Adrenal gland (tissue), 12 donors: ENCODE results near the gene ADCY4. TPM values are rescaled to one million over a fixed set of nuclear protein-coding genes. Genes with fewer than 3 reads are reported as not detected.

Source experiments
- DNase-seq, 7 donors: peaks; one replicate each; pipeline ENCODE4 v3.0.0-alpha.2; 2019 to 2020
- H3K27ac ChIP-seq, 5 donors: fragments of 200-600 bp; sonication (generic) in 4 of 5; 1 replicate in 3 of 5; 2 replicates in 2 of 5; pipeline versions ENCODE4 v1.5.1 to v1.8.0; 2016 to 2020; ENCODE audit warnings: mild to moderate bottlenecking in 1 of 5
- H3K27me3 ChIP-seq: fragments of 200-600 bp; 2 replicates; pipeline ENCODE4 v1.8.0; 2021
- H3K36me3 ChIP-seq, 2 donors: fragments of 200-600 bp; replicated peaks in 1 of 2; 1 replicate in 1 of 2; 2 replicates in 1 of 2; pipeline versions ENCODE4 v1.5.1 to v1.8.0; 2018 to 2022
- H3K4me1 ChIP-seq, 2 donors: fragments of 200-600 bp; replicated peaks in 1 of 2; 1 replicate in 1 of 2; 2 replicates in 1 of 2; pipeline versions ENCODE4 v1.5.1 to v1.8.0; 2018 to 2021
- H3K4me3 ChIP-seq, 4 donors: fragments of 200-600 bp; sonication (generic) in 3 of 4; one replicate each; pipeline ENCODE4 v1.5.1; 2016 to 2018
- H3K9me3 ChIP-seq, 3 donors: fragments of 200-600 bp; sonication (generic) in 1 of 3; replicated peaks in 1 of 3; 1 replicate in 2 of 3; 2 replicates in 1 of 3; pipeline versions ENCODE4 v1.5.1 to v1.8.0; 2016 to 2021
- POLR2A ChIP-seq, 2 donors: fragments of 450-650 bp; IDR thresholded peaks; one replicate each; pipeline ENCODE4 v1.6.1; 2017; ENCODE audit warnings: antibody characterized with exemption in 2 of 2, mild to moderate bottlenecking in 2 of 2, moderate library complexity in 1 of 2
- WGBS, 4 donors: extraction: QIAGEN DNeasy Blood & Tissue Kit in 2 of 4; methylation state at CpG; one replicate each; pipeline versions ENCODE4 v1.1.5 to v1.1.7; 2013 to 2017; 5-methylcytosine and 5-hydroxymethylcytosine counted together
- intact Hi-C, 2 donors: fragments of 100-400 bp; cut with DNase I; formaldehyde crosslinking; loops; one replicate each; pipeline versions ENCODE4 v1.14.1 to v1.15.0; 2022 to 2023
- polyA plus RNA-seq, 3 donors: library from polyadenylated mRNA; stranded (reverse); fragments of 200-250 nt in 2 of 3; fragments of 350-450 nt in 1 of 3; fragmentation: Illumina TruSeq in 1 of 3; extraction: RNeasy Lipid Tissue Mini Kit (QIAGEN cat#74804) in 1 of 3; gene quantifications; one replicate each; pipeline ENCODE4 v1.2.3, GENCODE V29; 2013 to 2014
- total RNA-seq, 9 donors: library from RNA; depleted of rRNA in 4 of 9; stranded (reverse); fragments of >200 nt in 4 of 9; fragments of 120-200 nt in 1 of 9; fragmentation: NEBNext Ultra II Directional in 1 of 9; extraction: Animal tissue kit (Norgen Biotek cat#: 25700) in 1 of 9; gene quantifications; one replicate each; pipeline versions ENCODE4 v1.1.0 to v1.2.4, GENCODE V29; 2013 to 2023
- TF ChIP-seq, protein P1 (sequence below), 6 experiments: fragments of 450-650 bp in 4 of 6; fragments of 200-600 bp in 2 of 6; sonication (generic) in 1 of 6; IDR thresholded peaks; 1 replicate in 5 of 6; 2 replicates in 1 of 6; pipeline versions ENCODE4 v1.5.1 to v1.8.0; 2016 to 2021; ENCODE audit warnings: antibody characterized with exemption in 6 of 6, mild to moderate bottlenecking in 2 of 6, moderate library complexity in 1 of 6
- donor health status: healthy with polysubstance abuse.
- donor health status: Bipolar disorder and iron deficiency.
- donor health status: DM: yes; HTN: yes; CAD: no.
- donor health status: DM: no; HTN: no; CAD: no.
- donor health status: DM: no; HTN: no; CAD: no.
- donor health status: DM: yes; HTN: yes; CAD: no.

ADCY4 gene
- total and polyA plus RNA-seq, 12 donors, result 3.9 to 70.1 (median 13.1) TPM

- DNase-seq, result peak in 1 of 7 donors; percentile 21
- H3K4me1 ChIP-seq, result peaks cover 20 to 52% of the 10 kb centered on the region in 2 donors
- TF ChIP-seq, protein P1, sequence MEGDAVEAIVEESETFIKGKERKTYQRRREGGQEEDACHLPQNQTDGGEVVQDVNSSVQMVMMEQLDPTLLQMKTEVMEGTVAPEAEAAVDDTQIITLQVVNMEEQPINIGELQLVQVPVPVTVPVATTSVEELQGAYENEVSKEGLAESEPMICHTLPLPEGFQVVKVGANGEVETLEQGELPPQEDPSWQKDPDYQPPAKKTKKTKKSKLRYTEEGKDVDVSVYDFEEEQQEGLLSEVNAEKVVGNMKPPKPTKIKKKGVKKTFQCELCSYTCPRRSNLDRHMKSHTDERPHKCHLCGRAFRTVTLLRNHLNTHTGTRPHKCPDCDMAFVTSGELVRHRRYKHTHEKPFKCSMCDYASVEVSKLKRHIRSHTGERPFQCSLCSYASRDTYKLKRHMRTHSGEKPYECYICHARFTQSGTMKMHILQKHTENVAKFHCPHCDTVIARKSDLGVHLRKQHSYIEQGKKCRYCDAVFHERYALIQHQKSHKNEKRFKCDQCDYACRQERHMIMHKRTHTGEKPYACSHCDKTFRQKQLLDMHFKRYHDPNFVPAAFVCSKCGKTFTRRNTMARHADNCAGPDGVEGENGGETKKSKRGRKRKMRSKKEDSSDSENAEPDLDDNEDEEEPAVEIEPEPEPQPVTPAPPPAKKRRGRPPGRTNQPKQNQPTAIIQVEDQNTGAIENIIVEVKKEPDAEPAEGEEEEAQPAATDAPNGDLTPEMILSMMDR (IDR thresholded peaks at IDR 0.05), result no peak
- no peak for TF ChIP-seq POLR2A (IDR thresholded peaks at IDR 0.05)
- 70 to 75% (median 72%) methylated on average over 5 of the region's 5 CpGs for WGBS, 4 donors
- peak within 1 kb of the TSS in 3 of 4 donors; percentile 21 to 64 (median 41) for H3K4me3 ChIP-seq
- H3K36me3 ChIP-seq, result peaks cover 0 to 33% of the 10 kb centered on the region in 2 donors
- H3K9me3 ChIP-seq, result no peaks in the 10 kb centered on the region
- intact Hi-C loops, result loop anchor here in 1 of 2 donors (10.0 kb wide), 1 partner anchor 65 kb away; the partner anchor contains the start of gene TINF2
- H3K27me3 ChIP-seq, result no peaks in the 10 kb centered on the region
- H3K27ac ChIP-seq, result peak within 1 kb of the TSS; percentile 68 to 97 (median 83)
Measured at GRCh38 chr14:24309538-24310264, 25.2 kb downstream of the ADCY4 start, which contains the start of gene LTB4R2. Gene LTB4R2, plus strand, starts transcription at chr14:24310140. Its CDS starts 525 bp downstream, at chr14:24310665.

DNA sequence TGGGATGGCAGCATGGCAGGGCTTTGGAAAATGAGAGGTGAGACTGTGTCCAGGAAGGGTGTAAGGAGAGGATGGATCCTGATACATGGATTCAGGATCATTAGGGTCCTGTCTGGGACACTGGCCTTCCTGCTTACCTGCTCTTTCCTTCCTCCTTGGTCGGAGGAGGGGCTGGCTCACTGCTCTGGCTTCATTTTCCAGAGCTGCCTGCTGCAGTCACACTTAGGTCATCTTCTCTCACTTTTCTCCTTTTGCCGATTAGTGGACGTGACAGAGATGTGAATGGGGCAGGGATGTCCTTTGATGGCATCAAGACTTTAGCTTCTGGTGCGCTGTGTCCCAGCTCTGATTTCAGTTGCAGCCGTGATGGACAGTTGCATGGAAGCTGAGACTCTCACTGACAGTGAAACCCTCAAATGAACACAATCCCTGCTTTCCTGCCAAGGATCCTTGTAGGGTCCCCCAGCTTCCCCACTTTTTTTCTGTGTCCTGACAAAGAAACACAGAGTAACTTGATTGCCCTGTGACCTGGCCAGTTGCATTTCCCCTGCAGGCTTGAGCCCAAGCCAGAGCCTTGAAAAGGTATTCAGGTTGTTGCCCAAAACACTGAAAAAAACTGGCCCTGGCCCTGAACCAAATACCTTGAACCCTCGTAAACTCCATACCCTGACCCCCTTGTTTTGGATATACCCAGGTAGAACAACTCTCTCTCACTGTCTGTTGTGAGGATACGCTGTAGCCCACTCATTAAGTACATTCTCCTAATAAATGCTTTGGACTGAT lies 26.3 kb downstream of the ADCY4 start:
- H3K4me1 ChIP-seq, result peaks cover 20 to 52% of the 10 kb centered on the region in 2 donors
- no peak for TF ChIP-seq POLR2A (IDR thresholded peaks at IDR 0.05)
- TF ChIP-seq, protein P1 (IDR thresholded peaks at IDR 0.05), result peak in 2 of 6 experiments; percentile 23 to 32

GRCh38 chr14:24307575-24308341 lies 27.1 kb downstream of the ADCY4 start, which contains the start of gene CIDEB:
Gene CIDEB, minus strand, starts transcription at chr14:24307977. Its CDS starts 119 bp downstream, at chr14:24307858.
- no peak for TF ChIP-seq POLR2A (IDR thresholded peaks at IDR 0.05)
- TF ChIP-seq, protein P1 (IDR thresholded peaks at IDR 0.05), result peak; percentile 79 to 92 (median 86)
- H3K27me3 ChIP-seq, result no peaks in the 10 kb centered on the region
- 48 to 63% (median 57%) methylated on average over 5 to 6 of the region's 6 CpGs for WGBS, 4 donors
- intact Hi-C loops, result loop anchor here in 1 of 2 donors (10.0 kb wide), 1 partner anchor 63 kb away; the partner anchor contains the start of gene TINF2
- H3K4me1 ChIP-seq, result peaks cover 20 to 48% of the 10 kb centered on the region in 2 donors
- no peak within 1 kb of the TSS for H3K27ac ChIP-seq
- H3K36me3 ChIP-seq, result peaks cover 0 to 52% of the 10 kb centered on the region in 2 donors
- H3K9me3 ChIP-seq, result no peaks in the 10 kb centered on the region
- DNase-seq, result peak in 6 of 7 donors; percentile 60 to 86 (median 72)
- H3K4me3 ChIP-seq, result no peak within 1 kb of the TSS

More for the DNA sequence above, 26.3 kb downstream of the ADCY4 start:
- Histone ChIP-seq H3K4me3 (no peak overlapping the region), H3K36me3 (peaks cover 0 to 45% of the 10 kb centered on the region in 2 donors), H3K27ac (no peak overlapping the region), H3K27me3 (no peaks in the 10 kb centered on the region), H3K9me3 (no peaks in the 10 kb centered on the region)
- DNase-seq, result no peak
- intact Hi-C loops, result loop anchor here in 1 of 2 donors (10.0 kb wide), 1 partner anchor 64 kb away; the partner anchor contains the start of gene TINF2
- WGBS, 4 donors, result 70 to 80% (median 76%) methylated on average over 7 of the region's 7 CpGs
